Left lung (tissue), 10 donors: ENCODE data around the gene RIPPLY3. TPM values are rescaled to one million over a fixed set of nuclear protein-coding genes. Genes with fewer than 3 reads are reported as not detected.
"Not testable (repeated sequence)": the region's sequence is repeated elsewhere in the genome, so short reads cannot be mapped to it uniquely, and the experiment has no call there.

Experiments
- ATAC-seq: fragments of 200-7000 bp; cut with Tn5 transposase; one replicate; pipeline ENCODE4 v1.9.1; 2020; ENCODE audit warnings: moderate library complexity
- DNase-seq, 4 donors: peaks; one replicate each; pipeline ENCODE4 v3.0.0-alpha.2; 2013 to 2020
- H3K27ac ChIP-seq, 2 donors: fragments of 200-600 bp; sonication (generic) in 1 of 2; one replicate each; pipeline versions ENCODE4 v1.5.0 to v1.8.0; 2020 to 2021
- H3K27me3 ChIP-seq, 2 donors: fragments of 200-600 bp; sonication (generic) in 1 of 2; one replicate each; pipeline versions ENCODE4 v1.5.0 to v1.8.0; 2020 to 2021
- H3K36me3 ChIP-seq, 2 donors: fragments of 200-600 bp; sonication (generic) in 1 of 2; one replicate each; pipeline versions ENCODE4 v1.5.0 to v1.8.0; 2020 to 2021
- H3K4me1 ChIP-seq, 2 donors: fragments of 200-600 bp; one replicate each; pipeline ENCODE4 v1.8.0; 2021
- H3K4me3 ChIP-seq, 2 donors: fragments of 200-600 bp; sonication (generic) in 1 of 2; one replicate each; pipeline versions ENCODE4 v1.5.0 to v1.8.0; 2020 to 2021; ENCODE audit warnings: mild to moderate bottlenecking in 1 of 2
- H3K9me3 ChIP-seq, 2 donors: fragments of 200-600 bp; sonication (generic) in 1 of 2; one replicate each; pipeline versions ENCODE4 v1.5.0 to v1.8.0; 2020 to 2021
- intact Hi-C, 2 donors: fragments of 100-400 bp; cut with DNase I; formaldehyde crosslinking; loops; one replicate each; pipeline versions ENCODE4 v1.11.2 to v1.14.2; 2022
- polyA plus RNA-seq, 6 donors: library from polyadenylated mRNA; unstranded; fragments of 120-200 nt; gene quantifications; one replicate each; pipeline ENCODE4 v1.2.1, GENCODE V29; 2013; ENCODE audit not compliant: insufficient read length in 6 of 6
- total RNA-seq, 2 donors: library from RNA; stranded (reverse); fragmentation: NEBNext Ultra II Directional; extraction: Animal tissue kit (Norgen Biotek cat#: 25700); gene quantifications; one replicate each; pipeline ENCODE4 v1.2.1, GENCODE V29; 2021
- TF ChIP-seq, protein P1 (sequence below), 2 donors: fragments of 200-600 bp; sonication (generic) in 1 of 2; IDR thresholded peaks; one replicate each; pipeline versions ENCODE4 v1.5.0 to v1.8.0; 2021; ENCODE audit warnings: antibody characterized with exemption in 2 of 2
- donor health status: DM: no; HTN: yes; CAD: no.
- donor health status: DM: no; HTN: no; CAD: no.

RIPPLY3 gene
- total and polyA plus RNA-seq, 8 donors = 0.13 to 2.3 (median 1.9) TPM

DNA sequence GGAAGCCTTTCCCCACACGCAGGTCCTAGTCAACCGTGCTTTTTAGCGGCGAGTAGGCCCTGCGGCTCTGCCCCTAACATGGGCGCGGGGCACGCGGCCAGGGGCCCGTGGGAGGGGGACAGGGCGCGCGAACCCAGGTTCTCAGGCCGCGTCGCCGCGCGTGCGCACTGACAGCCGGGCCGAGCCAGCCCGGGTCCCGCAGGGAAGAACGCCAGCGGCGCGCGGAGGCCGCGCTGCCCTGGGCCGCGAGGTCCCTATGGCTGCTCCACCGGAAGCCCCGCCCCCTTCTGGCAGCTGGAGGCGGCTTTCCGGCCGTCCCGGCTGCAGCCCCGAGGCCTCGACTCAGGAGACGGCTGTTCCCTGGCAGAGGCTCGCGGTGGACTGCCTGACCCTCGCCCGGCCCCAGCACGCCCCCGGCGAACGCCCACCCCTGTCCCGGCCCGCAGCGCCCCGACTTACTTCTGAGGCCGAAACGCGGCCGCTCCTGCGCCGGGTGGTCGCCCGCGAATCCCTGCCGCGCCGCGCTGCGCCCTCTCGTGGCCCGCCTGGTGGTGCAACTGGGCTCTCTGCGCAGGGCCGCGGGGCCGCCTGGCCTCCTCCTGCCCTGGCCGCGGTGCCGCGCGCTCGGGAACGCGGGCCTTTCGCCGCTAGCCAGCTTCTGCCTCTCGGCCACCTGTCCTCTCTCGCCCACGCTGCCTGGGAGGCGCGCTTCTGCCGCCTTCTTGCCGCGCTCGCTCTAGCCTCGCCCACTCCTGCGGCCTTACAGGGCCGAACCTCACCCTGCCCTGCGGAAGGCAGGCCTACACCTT lies 16.6 kb upstream of the RIPPLY3 start:
- ATAC-seq = peak; percentile 98
- Histone ChIP-seq H3K4me1 (peaks cover 3 to 6% of the 10 kb centered on the region in 2 donors), H3K9me3 (no peaks in the 10 kb centered on the region), H3K27ac (peak overlapping the region; percentile 87 to 88), H3K27me3 (peaks cover 0 to 10% of the 10 kb centered on the region in 2 donors), H3K4me3 (peak overlapping the region; percentile 52 to 58), H3K36me3 (no peaks in the 10 kb centered on the region)
- TF ChIP-seq, protein P1, sequence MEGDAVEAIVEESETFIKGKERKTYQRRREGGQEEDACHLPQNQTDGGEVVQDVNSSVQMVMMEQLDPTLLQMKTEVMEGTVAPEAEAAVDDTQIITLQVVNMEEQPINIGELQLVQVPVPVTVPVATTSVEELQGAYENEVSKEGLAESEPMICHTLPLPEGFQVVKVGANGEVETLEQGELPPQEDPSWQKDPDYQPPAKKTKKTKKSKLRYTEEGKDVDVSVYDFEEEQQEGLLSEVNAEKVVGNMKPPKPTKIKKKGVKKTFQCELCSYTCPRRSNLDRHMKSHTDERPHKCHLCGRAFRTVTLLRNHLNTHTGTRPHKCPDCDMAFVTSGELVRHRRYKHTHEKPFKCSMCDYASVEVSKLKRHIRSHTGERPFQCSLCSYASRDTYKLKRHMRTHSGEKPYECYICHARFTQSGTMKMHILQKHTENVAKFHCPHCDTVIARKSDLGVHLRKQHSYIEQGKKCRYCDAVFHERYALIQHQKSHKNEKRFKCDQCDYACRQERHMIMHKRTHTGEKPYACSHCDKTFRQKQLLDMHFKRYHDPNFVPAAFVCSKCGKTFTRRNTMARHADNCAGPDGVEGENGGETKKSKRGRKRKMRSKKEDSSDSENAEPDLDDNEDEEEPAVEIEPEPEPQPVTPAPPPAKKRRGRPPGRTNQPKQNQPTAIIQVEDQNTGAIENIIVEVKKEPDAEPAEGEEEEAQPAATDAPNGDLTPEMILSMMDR (IDR thresholded peaks at IDR 0.05) = peak; percentile 94
- DNase-seq = peak; percentile 92 to 98 (median 96)
- intact Hi-C loops = no loop called here

DNA sequence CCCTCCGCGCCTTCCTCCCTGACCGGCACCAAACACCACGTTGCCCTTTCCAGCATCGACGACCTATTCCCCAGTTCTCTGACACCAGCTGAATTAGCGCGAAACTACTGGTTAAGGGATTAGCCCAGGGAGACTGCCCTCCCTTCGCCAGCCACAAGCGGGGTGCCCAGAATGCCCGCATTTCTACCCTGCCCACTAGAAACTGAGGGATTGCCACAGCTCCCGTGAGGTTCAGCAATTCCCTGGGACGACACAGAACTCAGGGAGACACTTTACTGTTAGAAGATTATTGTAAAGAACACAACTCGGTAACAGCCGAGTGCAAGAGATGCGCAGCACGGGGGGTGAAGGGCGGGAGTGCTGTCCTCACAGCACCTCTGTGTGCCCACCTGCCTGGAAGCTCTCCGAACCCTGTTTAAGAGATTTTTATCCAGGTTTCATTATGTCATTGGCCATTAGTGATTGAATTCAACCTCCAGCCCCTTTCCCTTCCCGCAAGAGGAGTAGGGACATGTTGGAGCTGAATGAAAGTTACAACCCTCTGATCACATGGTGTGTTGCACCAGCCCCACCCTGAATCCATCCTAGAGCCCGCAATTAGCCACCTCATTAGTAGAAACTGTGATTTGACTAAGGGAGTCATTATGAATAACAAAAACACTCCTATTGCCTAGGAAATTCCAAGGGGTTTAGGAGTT lies 15.8 kb upstream of the RIPPLY3 start:
- intact Hi-C loops = no loop called here
- Histone ChIP-seq H3K27me3 (peaks cover 0 to 12% of the 10 kb centered on the region in 2 donors), H3K36me3 (no peaks in the 10 kb centered on the region), H3K27ac (peak overlapping the region; percentile 87 to 88), H3K4me3 (peak overlapping the region; percentile 52 to 58), H3K4me1 (peaks cover 3 to 6% of the 10 kb centered on the region in 2 donors), H3K9me3 (no peaks in the 10 kb centered on the region)
- ATAC-seq = no peak
- TF ChIP-seq, protein P1 (IDR thresholded peaks at IDR 0.05) = no peak
- DNase-seq = no peak

DNA sequence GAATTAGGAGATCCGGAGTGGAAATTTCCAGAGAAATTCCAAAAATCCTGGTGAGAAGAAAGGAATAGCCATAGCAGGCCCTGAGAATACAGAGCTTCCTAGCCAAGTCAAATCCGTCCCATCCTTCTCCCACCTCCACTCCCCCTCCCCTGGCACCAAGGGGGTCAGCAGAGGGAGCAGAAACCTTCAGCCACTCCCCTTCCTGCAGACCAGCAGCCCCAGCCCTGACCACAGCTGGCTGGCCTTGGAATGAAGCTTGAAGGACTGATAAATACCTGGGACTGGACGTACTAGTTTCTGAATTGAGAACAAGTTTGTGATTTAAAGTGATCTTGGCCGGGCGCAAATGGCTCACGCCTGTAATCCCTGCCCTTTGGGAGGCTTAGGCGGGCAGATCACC lies 13.8 kb upstream of the RIPPLY3 start:
- no peaks in the 10 kb centered on the region for H3K36me3 ChIP-seq
- no peak overlapping the region for H3K27ac ChIP-seq
- DNase-seq = no peak
- H3K9me3 ChIP-seq = no peaks in the 10 kb centered on the region
- H3K4me1 ChIP-seq = peaks cover 3 to 6% of the 10 kb centered on the region in 2 donors
- ATAC-seq = no peak
- H3K4me3 ChIP-seq = no peak overlapping the region
- TF ChIP-seq, protein P1 (IDR thresholded peaks at IDR 0.05) = no peak
- intact Hi-C loops = no loop called here
- H3K27me3 ChIP-seq = peaks cover 0 to 12% of the 10 kb centered on the region in 2 donors

DNA sequence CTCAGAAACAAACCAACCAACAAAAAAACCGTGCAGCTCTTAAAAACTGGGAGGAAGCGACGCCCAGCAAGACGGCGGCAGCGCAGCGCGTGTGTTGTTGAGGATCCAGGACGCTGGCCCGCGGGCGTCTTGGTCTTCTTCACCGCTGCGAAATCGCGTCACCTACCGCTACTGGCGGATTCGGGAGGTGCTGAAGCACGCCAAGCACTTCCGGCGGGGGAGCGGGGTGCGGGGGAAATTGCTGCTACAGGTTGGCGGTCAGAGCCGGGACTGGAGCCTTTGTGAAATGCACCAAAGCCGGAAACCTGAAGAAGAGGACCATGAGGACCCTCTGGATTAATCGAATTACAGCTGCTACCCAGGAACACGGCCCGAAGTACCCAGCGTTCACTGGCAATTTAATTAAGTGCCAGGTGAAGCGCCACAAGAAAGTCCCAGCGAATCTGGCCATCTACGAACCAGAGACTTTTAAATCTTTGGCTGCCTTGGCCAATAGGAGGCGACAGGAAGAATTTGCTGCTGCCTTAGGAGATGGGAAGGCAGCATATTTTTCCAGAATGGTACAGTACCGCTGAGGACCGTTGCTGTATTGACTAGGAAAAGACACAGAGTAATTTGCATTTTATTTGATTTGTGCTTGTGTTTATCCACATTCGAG lies 11.9 kb upstream of the RIPPLY3 start:
- no peaks in the 10 kb centered on the region for H3K36me3 ChIP-seq
- no peak overlapping the region for H3K4me3 ChIP-seq
- no peak for DNase-seq

DNA sequence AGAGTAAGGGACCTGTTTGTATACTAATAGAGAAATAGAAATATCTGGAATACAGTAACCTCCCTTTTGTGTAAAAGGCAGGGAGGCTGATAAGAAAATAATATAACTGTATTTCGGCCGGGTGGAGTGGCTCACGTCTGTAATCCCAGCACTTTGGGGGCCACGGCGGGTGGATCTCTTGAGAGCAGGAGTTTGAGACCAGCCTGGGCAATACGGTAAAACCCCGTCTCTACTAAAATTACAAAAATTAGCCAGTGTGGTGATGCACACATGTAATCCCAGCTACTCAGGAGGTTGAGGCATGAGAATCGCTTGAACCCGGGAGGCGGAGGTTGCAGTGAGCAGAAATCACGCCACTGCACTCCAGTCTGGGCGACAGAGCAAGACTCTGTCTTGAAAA lies 11.2 kb upstream of the RIPPLY3 start:
- DNase-seq, H3K4me3 ChIP-seq, H3K36me3 ChIP-seq, H3K27ac ChIP-seq, intact Hi-C loops, H3K9me3 ChIP-seq, H3K4me1 ChIP-seq, ATAC-seq: not testable (repeated sequence)
- H3K27me3 ChIP-seq = peaks cover 0 to 12% of the 10 kb centered on the region in 2 donors

More for the DNA sequence above, 11.9 kb upstream of the RIPPLY3 start:
- H3K27ac ChIP-seq = no peak overlapping the region
- no peak for ATAC-seq
- peaks cover 3 to 6% of the 10 kb centered on the region in 2 donors for H3K4me1 ChIP-seq
- TF ChIP-seq, protein P1 (IDR thresholded peaks at IDR 0.05) = no peak
- intact Hi-C loops = no loop called here
- H3K27me3 ChIP-seq = peaks cover 0 to 12% of the 10 kb centered on the region in 2 donors
- H3K9me3 ChIP-seq = no peaks in the 10 kb centered on the region
